NCI-H748 treated with DMSO at 0.1 percent for 48 hours (cell line): Measurements from ENCODE around the gene RAB28.

Experiments used
- DNase-seq: peaks from one replicate; lab custom pipeline; 2025; lab: John Stamatoyannopoulos, UW

Gene RAB28

GRCh38 chr4:13484122-13484748, at the start of gene RAB28:
Gene RAB28 (minus strand): TSS chr4:13484340.
- peak; percentile 80 for DNase-seq

DNA sequence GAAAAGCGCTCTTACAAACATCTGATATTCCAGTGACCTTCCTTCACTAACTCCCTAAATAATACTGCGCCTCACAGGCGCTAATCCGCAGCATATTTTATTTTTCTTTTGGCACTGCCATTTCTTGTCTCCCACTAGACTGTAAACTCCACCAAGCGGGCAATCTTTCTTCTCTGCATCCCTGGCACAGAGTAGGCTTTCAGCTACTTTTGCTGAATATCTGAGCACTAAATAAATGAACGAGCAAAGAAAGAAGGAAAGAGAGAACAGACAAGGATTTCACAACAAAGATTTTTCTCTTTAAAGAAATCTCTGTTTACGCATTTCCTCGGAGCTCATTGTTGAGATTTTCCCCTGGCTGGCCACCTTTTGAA, 47.5 kb upstream of the RAB28 start:
- DNase-seq = no peak

DNA sequence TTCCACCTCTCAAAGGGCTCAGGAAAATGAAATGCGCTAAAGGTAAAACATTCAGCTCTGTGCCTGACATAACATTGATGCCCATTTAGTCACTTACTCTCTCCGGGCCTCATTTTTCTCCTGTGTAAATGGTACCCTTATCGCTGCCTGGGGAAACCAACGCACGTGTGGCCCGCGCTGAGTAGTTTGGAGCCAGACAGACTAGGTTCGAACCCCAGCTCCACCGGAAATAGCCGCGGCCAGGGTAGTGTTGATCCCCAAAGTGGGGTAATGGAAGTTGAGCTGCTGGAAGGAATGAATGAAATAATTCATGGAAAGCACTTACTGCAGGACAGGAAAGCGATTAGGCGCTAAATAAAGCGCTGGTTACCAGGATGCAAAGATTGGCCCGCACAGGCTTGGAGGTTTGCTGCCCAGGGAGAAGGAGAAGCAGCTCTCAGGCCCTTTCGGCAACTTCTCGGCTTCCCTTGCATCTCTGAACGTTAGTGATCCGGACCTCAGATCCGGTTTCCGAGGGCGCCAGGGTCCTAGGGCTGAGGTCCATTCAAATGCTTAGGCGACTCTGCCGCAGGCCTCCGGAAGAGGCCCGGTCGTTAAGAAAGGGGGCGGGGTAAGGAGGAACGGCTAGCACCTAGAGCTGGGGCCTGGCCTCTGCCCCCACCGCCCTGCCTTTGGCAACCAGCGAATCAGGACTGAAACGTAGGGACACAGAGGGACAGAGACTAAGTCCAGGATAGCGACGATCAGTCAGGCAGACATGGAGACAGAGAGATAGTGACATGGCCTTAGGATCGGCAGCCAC, 46.9 kb upstream of the RAB28 start:
- no peak for DNase-seq

DNA sequence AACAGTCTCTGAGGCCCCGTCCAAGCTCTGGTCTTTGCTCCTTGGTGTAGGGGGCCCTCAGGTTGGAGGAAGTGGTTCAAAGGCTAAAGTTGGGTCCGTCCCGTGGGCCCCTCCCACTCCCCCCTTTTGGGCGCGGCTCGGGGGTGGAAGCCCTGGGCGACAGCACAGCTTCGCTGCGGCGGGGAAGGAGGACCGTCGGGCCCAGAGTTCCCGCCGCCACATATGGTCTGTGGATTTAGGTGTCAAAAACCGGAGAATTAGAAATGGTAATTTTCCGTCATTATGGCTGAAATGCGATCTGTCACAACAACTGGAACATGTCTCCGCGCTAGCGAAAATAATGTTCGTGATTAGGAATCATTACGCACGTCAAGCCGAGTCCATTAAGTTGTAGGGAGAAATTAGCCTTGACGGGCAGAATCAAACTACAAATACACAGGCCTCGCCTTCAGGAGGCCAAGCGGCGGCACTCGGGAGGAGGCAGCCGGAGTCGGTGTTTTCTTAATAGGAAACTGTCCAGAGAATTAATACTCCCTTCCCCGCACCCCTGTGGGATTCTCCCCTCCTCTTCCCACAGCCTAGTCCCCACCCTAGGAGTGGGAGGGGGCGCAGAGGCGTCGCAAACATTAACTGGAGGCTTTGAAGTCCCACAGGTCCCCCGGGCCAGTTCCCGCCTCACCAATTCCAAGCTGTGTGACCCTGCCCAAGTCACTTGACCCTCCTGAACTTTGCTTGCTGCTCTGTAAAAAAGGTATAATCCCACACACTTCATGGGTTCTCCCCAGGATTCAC, 45.2 kb upstream of the RAB28 start:
- no peak for DNase-seq

DNA sequence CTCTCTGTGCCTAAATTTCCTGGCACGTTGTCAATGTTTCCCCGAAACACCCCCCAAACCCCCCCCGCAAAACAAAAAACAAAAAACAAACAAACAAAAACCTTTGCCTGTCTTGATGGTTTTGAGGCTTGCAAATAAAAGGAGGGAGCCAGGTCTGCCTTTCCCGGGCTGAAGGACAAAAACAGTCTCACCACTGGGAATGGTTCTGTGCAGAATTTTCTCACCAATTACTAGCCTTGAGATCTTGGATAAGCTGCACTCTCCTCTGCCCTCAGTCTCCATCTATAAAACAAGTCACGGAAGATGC, 44.6 kb upstream of the RAB28 start:
- DNase-seq = no peak

DNA sequence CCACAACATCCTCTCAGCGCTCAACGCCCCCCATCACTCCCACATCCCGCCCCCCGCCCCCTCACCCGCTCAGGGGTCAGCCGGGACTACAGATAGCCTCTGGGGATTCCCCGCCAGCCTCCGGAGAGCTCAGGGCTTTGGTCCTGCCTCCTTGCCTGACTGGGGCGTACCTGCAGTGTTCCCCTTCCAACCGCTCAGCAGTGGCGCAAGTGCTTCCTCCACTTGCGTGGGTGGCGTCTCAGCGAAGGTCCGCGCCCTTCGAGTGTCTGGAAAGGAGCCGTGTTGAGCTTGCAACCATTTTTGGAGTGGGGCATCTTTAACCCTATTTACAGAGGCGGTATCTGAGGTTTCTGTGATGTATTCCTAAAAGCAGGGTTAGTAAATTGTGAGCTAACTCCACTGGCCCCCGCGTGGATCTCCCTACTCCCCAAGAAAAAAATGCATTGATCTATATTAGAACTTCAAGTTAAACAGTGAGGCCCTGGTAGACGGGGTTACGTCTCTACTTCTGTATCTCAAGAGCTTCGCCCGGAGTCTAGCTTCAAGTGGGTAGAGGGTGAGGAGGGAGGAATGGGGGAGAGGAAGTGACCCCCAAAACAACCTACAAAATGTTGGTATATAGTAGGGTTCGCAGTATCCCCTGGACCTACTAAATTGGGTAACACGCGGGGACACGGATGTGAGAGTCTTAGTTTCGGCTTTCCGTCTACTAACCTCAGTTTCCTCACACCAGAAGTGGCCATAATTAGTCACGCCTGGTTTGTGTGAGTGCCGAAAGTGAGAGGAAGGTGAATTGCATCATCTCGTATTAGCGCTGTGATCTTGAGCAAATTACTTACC, 44.1 kb upstream of the RAB28 start:
- no peak for DNase-seq

GRCh38 chr4:13527192-13527980, 43.2 kb upstream of the RAB28 start:
- DNase-seq = no peak

DNA sequence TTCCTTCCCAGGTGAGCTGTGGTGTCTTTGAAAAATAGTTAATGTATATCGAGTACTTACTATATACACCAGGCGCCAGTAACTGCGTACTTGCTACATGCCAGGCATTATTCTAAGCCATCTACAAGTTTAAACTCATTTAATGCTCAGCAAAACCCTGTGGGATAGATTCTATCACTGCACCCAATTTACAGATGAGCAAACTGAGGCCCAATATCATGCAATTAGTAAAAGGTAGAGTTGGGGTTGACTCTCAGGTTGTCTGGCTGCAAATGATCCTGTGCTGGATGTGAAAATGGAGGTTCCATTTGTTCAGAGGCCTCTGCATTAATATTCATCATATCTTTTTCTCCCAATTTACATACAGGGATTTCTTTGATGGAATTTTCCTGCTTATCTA, 42.5 kb upstream of the RAB28 start:
- DNase-seq = no peak

GRCh38 chr4:13525606-13526281, 41.6 kb upstream of the RAB28 start:
- DNase-seq = no peak

- DNase-seq = no peak
These were observed 40.5 kb upstream of the RAB28 start for GRCh38 chr4:13524504-13525243.

DNA sequence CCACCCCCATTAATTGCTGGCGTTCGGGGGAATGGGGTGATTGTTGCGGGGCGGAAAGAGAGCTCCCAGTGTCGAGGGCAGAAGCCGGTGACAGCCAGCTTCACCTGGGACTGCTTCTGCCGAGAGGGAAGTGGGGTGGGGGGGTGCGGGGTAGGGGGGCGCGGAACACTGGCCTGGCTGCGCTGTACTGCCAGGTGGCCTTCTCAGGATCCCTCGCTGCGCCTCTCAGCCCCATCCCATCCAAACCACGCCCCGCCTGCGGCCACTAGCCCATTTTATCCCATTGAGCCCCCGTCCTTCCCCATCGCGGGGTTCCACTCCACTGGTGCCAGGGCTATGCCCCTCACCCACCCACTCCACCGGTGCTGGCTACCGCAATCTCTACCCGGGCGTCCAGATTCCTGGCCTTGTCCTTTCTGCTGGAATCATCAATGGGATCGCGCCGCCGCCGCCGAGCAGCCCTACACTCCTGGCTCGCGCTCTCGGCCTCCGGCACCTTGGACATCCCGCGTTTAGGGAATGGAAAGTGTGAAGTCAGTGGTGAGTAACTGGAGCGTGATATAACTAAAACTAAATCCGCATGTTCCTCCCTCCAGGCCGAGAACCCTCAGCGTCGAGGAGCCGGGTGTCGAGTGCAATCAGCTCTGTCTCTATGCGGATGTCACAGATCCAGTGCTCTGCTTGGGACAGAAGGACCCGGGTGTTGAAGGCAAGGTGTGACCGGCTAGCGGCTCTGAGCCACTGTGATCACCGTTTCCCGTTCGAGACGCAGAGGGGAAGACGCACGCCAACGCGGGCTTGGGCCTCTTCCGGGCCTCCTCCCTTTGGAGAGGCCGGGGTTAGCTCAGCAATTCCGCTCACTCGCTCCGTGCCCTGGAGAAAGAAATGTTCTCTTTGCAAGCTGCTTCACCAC, 39.7 kb upstream of the RAB28 start:
- DNase-seq = no peak

DNA sequence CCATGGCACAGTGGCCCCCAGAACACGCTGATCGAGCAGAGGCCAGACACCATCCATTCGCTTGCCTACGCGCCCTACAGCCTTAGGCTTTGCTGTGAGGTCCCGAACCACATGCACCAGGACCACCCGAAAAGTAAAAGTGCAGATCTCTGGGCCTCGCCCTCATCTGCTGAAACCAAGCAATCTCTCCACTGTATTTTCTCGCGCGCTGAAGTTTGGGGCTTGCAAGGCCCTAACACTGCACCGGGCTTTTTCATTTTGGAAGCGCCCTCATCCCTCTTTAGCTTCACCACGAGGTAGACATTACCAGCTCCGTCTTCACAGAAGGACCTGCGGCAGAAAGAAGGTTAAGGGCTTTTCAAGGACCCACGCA, 39.0 kb upstream of the RAB28 start:
- DNase-seq = no peak

- DNase-seq = no peak
These were observed 38.4 kb upstream of the RAB28 start for GRCh38 chr4:13522282-13523104.

DNA sequence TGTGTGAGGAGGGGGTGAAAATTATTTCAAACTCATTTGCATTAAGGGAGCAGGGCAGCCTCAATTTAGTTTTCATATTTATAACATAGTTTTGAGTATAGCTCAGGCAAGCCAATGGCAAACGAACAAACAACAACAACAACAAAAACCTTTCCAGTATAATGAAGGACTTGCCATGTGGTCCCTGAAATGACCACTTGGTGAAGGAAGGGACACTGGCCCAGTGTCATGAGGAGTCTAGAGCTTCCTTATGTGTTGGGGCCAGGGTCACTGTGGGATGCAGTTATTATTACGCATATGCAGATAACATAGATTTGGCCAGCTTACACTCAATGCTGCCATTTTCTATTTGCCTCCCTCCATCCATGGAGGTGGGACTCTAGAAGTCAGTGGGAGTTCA, 36.9 kb upstream of the RAB28 start:
- no peak for DNase-seq

- DNase-seq = no peak
These were observed 32.2 kb upstream of the RAB28 start for GRCh38 chr4:13516315-13516860.

- no peak for DNase-seq
These were observed 31.1 kb upstream of the RAB28 start for GRCh38 chr4:13515268-13515667.

GRCh38 chr4:13514722-13515121, 30.6 kb upstream of the RAB28 start:
- DNase-seq = no peak

DNA sequence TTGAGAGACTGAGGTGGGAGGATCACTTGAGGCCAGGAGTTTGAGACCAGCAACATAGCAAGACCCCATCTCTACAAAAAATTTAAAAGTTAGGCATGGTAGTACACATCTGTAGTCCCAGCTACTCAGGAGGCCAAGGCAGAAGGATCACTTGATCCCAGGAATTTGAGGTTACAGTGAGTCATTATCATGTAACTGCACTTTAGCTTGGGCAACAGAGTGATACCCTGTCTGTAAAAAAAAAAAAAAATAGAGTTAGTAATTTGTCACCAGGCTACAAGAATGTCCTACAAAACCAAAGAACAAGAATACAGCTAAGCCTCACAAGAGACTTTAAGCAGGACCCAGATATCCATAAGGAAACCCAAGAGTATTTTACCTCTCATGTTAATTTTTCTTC, 27.0 kb upstream of the RAB28 start:
- no peak for DNase-seq
